Measurements from ENCODE around the gene C1orf105.

GRCh38 chr1:172473842-172474241, 53.4 kb downstream of the C1orf105 start:
- TF ChIP-seq CTCF (IDR thresholded peaks at IDR 0.05) = no peak
- no peak for TF ChIP-seq POLR2A (IDR thresholded peaks at IDR 0.05)
